Mammary epithelial cell (primary cell): Measurements from ENCODE around the gene VPS8.

Experiments used
- EZH2 ChIP-seq: IDR thresholded peaks from 2 replicates; pipeline ENCODE4 v1.6.1; 2012; ENCODE audit warnings: low read length, inconsistent platforms, borderline replicate concordance
- TF ChIP-seq, protein P1 (sequence below), 2 donors: IDR thresholded peaks in 1 of 2; conservative IDR thresholded peaks in 1 of 2; 2 replicates each; pipeline ENCODE4 v1.5.1; 2011 to 2012; ENCODE audit warnings: inconsistent platforms in 2 of 2, low read length in 2 of 2, mild to moderate bottlenecking in 2 of 2, control low read depth in 1 of 2, low read depth in 1 of 2; ENCODE audit not compliant: insufficient read depth in 1 of 2; ENCODE audit errors: extremely low read depth in 1 of 2

DNA sequence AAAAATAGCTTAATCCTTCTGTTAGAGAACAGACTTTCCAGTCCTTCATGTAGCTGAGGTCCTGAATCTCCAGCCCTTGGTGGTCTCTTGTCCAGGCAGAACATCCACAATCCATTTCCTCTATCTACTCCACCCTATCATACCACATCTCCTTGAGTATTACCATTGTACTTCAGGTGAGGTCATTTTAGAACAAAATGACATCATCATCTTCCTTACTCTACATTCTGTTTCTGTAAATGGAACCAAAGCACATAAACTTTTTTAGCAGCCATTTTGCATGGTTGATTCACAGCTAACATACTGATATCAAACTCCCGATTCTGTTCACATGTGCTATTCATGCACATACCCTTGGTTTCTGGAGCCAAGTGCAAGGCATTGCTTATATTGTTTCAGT is 228.5 kb downstream of the VPS8 start:
- TF ChIP-seq, protein P1, sequence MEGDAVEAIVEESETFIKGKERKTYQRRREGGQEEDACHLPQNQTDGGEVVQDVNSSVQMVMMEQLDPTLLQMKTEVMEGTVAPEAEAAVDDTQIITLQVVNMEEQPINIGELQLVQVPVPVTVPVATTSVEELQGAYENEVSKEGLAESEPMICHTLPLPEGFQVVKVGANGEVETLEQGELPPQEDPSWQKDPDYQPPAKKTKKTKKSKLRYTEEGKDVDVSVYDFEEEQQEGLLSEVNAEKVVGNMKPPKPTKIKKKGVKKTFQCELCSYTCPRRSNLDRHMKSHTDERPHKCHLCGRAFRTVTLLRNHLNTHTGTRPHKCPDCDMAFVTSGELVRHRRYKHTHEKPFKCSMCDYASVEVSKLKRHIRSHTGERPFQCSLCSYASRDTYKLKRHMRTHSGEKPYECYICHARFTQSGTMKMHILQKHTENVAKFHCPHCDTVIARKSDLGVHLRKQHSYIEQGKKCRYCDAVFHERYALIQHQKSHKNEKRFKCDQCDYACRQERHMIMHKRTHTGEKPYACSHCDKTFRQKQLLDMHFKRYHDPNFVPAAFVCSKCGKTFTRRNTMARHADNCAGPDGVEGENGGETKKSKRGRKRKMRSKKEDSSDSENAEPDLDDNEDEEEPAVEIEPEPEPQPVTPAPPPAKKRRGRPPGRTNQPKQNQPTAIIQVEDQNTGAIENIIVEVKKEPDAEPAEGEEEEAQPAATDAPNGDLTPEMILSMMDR (conservative IDR thresholded peaks at IDR 0.05 in 1 of 2, IDR thresholded peaks at IDR 0.05 in 1 of 2; ENCODE audit: extremely low read depth in 1 of 2, insufficient read depth in 1 of 2, low read depth in 1 of 2, low read length in 2 of 2), result no peak
- no peak for TF ChIP-seq EZH2
